Heart left ventricle (tissue), 13 donors: ENCODE results near the gene OLAH.

Experiments
- CTCF ChIP-seq, 12 donors: fragments of 200-600 bp; sonication (generic) in 4 of 12; IDR thresholded peaks; one replicate each; pipeline versions ENCODE4 v1.5.0 to v1.8.0; 2018 to 2022; ENCODE audit warnings: antibody characterized with exemption in 12 of 12, mild to moderate bottlenecking in 5 of 12
- POLR2A ChIP-seq, 2 donors: fragments of 450-650 bp; IDR thresholded peaks; one replicate each; pipeline ENCODE4 v1.6.1; 2017; ENCODE audit warnings: antibody characterized with exemption in 2 of 2, mild to moderate bottlenecking in 2 of 2, moderate library complexity in 2 of 2
- donor health status: ischemic (EF 13 %, LVEDD 7.1; RV severe dilation, severe dysfunction).
- donor health status: DM: no; HTN: yes; CAD: no.
- donor health status: DM: no; HTN: no; CAD: no.
- donor health status: ischemic (EF 25% LVEDD 6.9; RV normal size, moderate dysfunction).
- donor health status: ischemic (EF 25% LVEDD 5.7; RV mildly dilated, moderate dysfunction).
- donor health status: ischemic (EF 35%, LVEDD 5.7; RV mildly dilated, moderate dysfunction).
- donor health status: nonischemic (EF 11% LVEDD 7.7; RV severe dilation, severe dysfunction).
- donor health status: DM: yes; HTN: yes; CAD: no.
- donor health status: PGD.
- donor health status: ischemic (EF 29% LVEDD 5.4; RV normal size, mild dysfunction).
- donor health status: nonischemic (EF 23%, LVEDD 6.1; RV moderate dilation, normal function).

- TF ChIP-seq CTCF (IDR thresholded peaks at IDR 0.05) (no peak), POLR2A (IDR thresholded peaks at IDR 0.05) (no peak)
These were observed 16.9 kb downstream of the OLAH start for GRCh38 chr10:15060638-15061037.
